Islet precursor cell (in vitro differentiated cells): Measurements from ENCODE around the gene YPEL1.

Experiments
- DNase-seq: peaks from one replicate; pipeline ENCODE4 v3.0.0-alpha.2; 2018

The YPEL1 gene

DNA sequence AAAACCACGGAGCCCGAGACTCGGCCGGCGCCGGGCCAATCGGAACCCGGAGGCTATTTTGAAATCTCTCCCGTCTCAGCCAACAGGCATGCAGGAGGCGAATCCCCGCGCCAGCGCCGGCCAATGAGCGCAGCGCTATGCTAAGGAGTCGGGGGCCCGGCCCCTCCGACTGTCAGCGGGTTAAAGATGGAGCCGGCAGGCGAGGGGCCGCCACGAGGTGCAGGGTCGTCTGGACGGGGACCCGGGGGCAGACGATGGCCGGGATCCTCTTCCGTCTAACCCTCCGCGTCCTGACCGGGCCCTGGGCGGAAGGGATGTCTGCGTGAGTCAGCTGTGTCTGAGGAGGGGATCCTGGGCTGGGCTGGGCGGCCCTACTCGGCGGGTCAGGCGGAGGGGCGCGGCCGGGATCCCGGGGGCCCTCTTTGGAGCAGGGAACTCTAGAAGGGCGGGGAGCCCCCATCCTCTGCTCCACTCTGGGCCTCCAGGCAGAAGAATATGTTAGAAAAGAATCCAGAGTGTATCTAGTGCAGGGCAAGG lies 83.5 kb downstream of the YPEL1 start:
- peak; percentile 96 for DNase-seq

DNA sequence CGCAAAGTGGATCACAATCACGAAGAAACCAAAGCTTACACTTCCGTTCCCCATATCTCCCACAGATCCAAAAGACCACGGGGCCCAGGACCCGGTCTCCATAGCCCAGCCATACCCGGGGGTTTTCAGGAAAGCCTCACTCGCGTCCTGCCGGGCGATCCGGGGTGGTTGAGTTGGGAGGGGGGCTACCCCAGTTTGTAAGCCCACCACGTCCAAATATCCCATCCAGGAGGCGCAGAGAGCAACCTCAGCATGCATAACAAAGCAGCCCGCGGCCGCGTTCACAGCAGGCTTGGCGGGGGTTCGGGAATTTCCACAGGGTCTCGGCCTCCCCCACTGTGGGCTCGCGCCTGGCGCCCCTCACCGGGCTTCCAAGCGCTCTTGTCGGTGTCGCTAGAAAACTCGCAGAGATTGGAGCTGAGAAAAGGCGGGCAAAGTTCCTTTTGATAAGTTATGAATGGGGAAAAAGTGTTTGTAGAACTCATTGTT lies 84.0 kb downstream of the YPEL1 start:
- no peak for DNase-seq

DNA sequence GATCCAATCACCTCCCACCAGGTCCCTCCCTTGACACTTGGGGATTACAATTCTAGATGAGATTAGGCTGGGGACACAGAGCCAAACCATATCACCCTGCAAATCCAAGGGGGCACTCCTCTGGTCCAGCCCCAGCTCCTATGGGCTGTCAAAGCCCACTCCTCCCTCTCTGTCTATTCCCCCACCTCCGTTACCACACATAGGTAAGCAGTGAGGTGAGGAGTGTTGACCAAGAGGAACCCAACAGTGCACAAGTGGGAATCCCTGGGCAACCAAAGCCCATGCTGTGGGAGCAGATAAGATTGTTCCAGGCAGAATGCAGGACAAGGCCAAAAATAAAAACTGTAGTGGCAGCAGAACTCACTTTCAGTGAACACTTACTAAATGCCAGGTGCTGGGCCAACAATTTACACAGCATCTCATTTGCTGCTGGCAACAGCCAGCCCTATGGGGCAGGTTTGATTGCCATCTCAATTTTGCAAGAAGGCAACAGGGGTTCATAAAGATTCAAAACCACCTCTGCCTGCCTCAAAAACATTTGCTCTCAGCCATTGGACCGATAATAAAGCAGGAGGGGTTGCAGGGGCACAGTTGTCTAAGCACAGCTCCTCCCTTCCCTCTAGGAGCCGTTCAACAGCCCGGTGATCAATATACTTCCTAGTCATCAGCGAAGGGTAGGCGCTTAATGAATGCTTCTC lies 84.6 kb downstream of the YPEL1 start:
- DNase-seq, result no peak

- DNase-seq, result no peak
Measured at GRCh38 chr22:21650280-21650679, 85.3 kb downstream of the YPEL1 start.
